ENCODE measurements around the gene CDH4. TPM values are rescaled to one million over a fixed set of nuclear protein-coding genes. Genes with fewer than 3 reads are reported as not detected.

CDH4 gene
- total and polyA plus RNA-seq, 2 of the 8 experiments (the other 6 are each of a cell fraction or from before 2014, with no cell fraction given) = 4.3 to 7.9 TPM

DNA sequence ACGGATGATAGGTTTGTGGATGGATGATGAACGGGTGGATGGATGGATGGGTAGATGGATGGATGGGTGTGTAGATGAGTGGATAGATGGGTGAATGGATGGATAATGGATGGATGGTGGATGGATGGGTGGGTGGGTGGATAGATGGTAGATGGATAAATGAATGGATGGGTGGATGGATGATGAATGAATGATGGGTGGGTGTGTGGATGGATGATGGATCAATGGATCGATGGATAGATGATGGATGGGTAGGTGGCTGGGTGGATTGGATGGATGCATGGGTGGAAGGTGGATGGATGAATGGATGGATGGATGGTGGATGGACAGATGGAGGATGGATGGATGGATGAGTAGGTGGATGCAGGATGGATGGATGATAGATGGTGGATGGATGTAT lies 419.5 kb downstream of the CDH4 start (continued):
- no peak for TF ChIP-seq TCF12 (IDR thresholded peaks at IDR 0.05; ENCODE audit: low read depth, low read length)
- TF ChIP-seq SRF (IDR thresholded peaks at IDR 0.05; ENCODE audit: low read depth, low read length) = no peak

Measured in H1 (cell line).